GM19035 (cell line): ENCODE data around the gene OR56A1.

Experiments
- ATAC-seq: cut with Tn5 transposase; IDR thresholded peaks from one replicate; pipeline ENCODE4 v1.9.1; 2021; ENCODE audit not compliant: unreplicated experiment

Gene OR56A1

GRCh38 chr11:5992150-5992549, 38.4 kb downstream of the OR56A1 start:
- ATAC-seq = no peak

- no peak for ATAC-seq
Observed at GRCh38 chr11:5989203-5989602, 41.4 kb downstream of the OR56A1 start.

GRCh38 chr11:5986885-5987284, 43.7 kb downstream of the OR56A1 start, which contains the start of gene OR52L1:
Gene OR52L1 (minus strand): TSS chr11:5986985. CDS start chr11:5986930, 55 bp downstream.
- ATAC-seq = no peak

GRCh38 chr11:5983443-5983842, 47.1 kb downstream of the OR56A1 start:
- no peak for ATAC-seq

GRCh38 chr11:5973530-5973929, 57.0 kb downstream of the OR56A1 start:
- ATAC-seq = no peak
